HPDE6-E6E7 (cell line): ENCODE measurements around the gene HDAC3.
"Not testable (repeated sequence)": the region's sequence is repeated elsewhere in the genome, so short reads cannot be mapped to it uniquely, and the experiment has no call there.

Experiments
- DNase-seq: peaks from one replicate; pipeline ENCODE4 v3.0.0; 2011; ENCODE audit warnings: missing footprints; ENCODE audit errors: extremely low spot score

The HDAC3 gene

GRCh38 chr5:141634720-141635119, 1.9 kb downstream of the HDAC3 start:
- DNase-seq = no peak

GRCh38 chr5:141633871-141634561, 2.6 kb downstream of the HDAC3 start:
- no peak for DNase-seq

GRCh38 chr5:141632650-141633049, 4.0 kb downstream of the HDAC3 start:
- no peak for DNase-seq

- DNase-seq = no peak
Observed at GRCh38 chr5:141630570-141631140, 6.0 kb downstream of the HDAC3 start.

- no peak for DNase-seq
Observed at GRCh38 chr5:141628175-141628788, 8.4 kb downstream of the HDAC3 start.

GRCh38 chr5:141623611-141624010, 13.0 kb downstream of the HDAC3 start:
- DNase-seq = no peak

GRCh38 chr5:141623186-141623585, 13.5 kb downstream of the HDAC3 start:
- no peak for DNase-seq

- peak; percentile 93 for DNase-seq
Observed at GRCh38 chr5:141618804-141619554, 17.7 kb downstream of the HDAC3 start, which contains the start of gene DIAPH1. Gene DIAPH1, minus strand, starts transcription at chr5:141619000. Its CDS starts 86 bp downstream, at chr5:141618914.

GRCh38 chr5:141618030-141618803, 18.4 kb downstream of the HDAC3 start:
- DNase-seq = peak; percentile 67

- DNase-seq = no peak
Observed at GRCh38 chr5:141617682-141618029, 19.0 kb downstream of the HDAC3 start.

- DNase-seq = no peak
Observed at GRCh38 chr5:141617128-141617527, 19.5 kb downstream of the HDAC3 start.

- no peak for DNase-seq
Observed at GRCh38 chr5:141615991-141616720, 20.5 kb downstream of the HDAC3 start.

- no peak for DNase-seq
Observed at GRCh38 chr5:141613344-141613743, 23.3 kb downstream of the HDAC3 start.

GRCh38 chr5:141611289-141611688, 25.4 kb downstream of the HDAC3 start:
- no peak for DNase-seq

- DNase-seq = not testable (repeated sequence)
Observed at GRCh38 chr5:141609921-141610320, 26.7 kb downstream of the HDAC3 start.

GRCh38 chr5:141609044-141609443, 27.6 kb downstream of the HDAC3 start:
- DNase-seq = no peak

GRCh38 chr5:141608557-141608956, 28.1 kb downstream of the HDAC3 start:
- DNase-seq = no peak

- no peak for DNase-seq
Observed at GRCh38 chr5:141608046-141608445, 28.6 kb downstream of the HDAC3 start.

GRCh38 chr5:141605523-141606277, 30.9 kb downstream of the HDAC3 start:
- DNase-seq = no peak
